Adrenal gland (tissue), 12 donors: ENCODE results near the gene MYH2. TPM values are rescaled to one million over a fixed set of nuclear protein-coding genes. Genes with fewer than 3 reads are reported as not detected.
"Not testable (repeated sequence)": the region's sequence is repeated elsewhere in the genome, so short reads cannot be mapped to it uniquely, and the experiment has no call there.

ENCODE experiments used
- DNase-seq, 7 donors: peaks; one replicate each; pipeline ENCODE4 v3.0.0-alpha.2; 2019 to 2020
- H3K27ac ChIP-seq, 5 donors: fragments of 200-600 bp; sonication (generic) in 4 of 5; 1 replicate in 3 of 5; 2 replicates in 2 of 5; pipeline versions ENCODE4 v1.5.1 to v1.8.0; 2016 to 2020; ENCODE audit warnings: mild to moderate bottlenecking in 1 of 5
- H3K27me3 ChIP-seq: fragments of 200-600 bp; 2 replicates; pipeline ENCODE4 v1.8.0; 2021
- H3K36me3 ChIP-seq, 2 donors: fragments of 200-600 bp; replicated peaks in 1 of 2; 1 replicate in 1 of 2; 2 replicates in 1 of 2; pipeline versions ENCODE4 v1.5.1 to v1.8.0; 2018 to 2022
- H3K4me1 ChIP-seq, 2 donors: fragments of 200-600 bp; replicated peaks in 1 of 2; 1 replicate in 1 of 2; 2 replicates in 1 of 2; pipeline versions ENCODE4 v1.5.1 to v1.8.0; 2018 to 2021
- H3K4me3 ChIP-seq, 4 donors: fragments of 200-600 bp; sonication (generic) in 3 of 4; one replicate each; pipeline ENCODE4 v1.5.1; 2016 to 2018
- H3K9me3 ChIP-seq, 3 donors: fragments of 200-600 bp; sonication (generic) in 1 of 3; replicated peaks in 1 of 3; 1 replicate in 2 of 3; 2 replicates in 1 of 3; pipeline versions ENCODE4 v1.5.1 to v1.8.0; 2016 to 2021
- POLR2A ChIP-seq, 2 donors: fragments of 450-650 bp; IDR thresholded peaks; one replicate each; pipeline ENCODE4 v1.6.1; 2017; ENCODE audit warnings: antibody characterized with exemption in 2 of 2, mild to moderate bottlenecking in 2 of 2, moderate library complexity in 1 of 2
- WGBS, 4 donors: extraction: QIAGEN DNeasy Blood & Tissue Kit in 2 of 4; methylation state at CpG; one replicate each; pipeline versions ENCODE4 v1.1.5 to v1.1.7; 2013 to 2017; 5-methylcytosine and 5-hydroxymethylcytosine counted together
- intact Hi-C, 2 donors: fragments of 100-400 bp; cut with DNase I; formaldehyde crosslinking; loops; one replicate each; pipeline versions ENCODE4 v1.14.1 to v1.15.0; 2022 to 2023
- polyA plus RNA-seq, 3 donors: library from polyadenylated mRNA; stranded (reverse); fragments of 200-250 nt in 2 of 3; fragments of 350-450 nt in 1 of 3; fragmentation: Illumina TruSeq in 1 of 3; extraction: RNeasy Lipid Tissue Mini Kit (QIAGEN cat#74804) in 1 of 3; gene quantifications; one replicate each; pipeline ENCODE4 v1.2.3, GENCODE V29; 2013 to 2014
- total RNA-seq, 9 donors: library from RNA; depleted of rRNA in 4 of 9; stranded (reverse); fragments of >200 nt in 4 of 9; fragments of 120-200 nt in 1 of 9; fragmentation: NEBNext Ultra II Directional in 1 of 9; extraction: Animal tissue kit (Norgen Biotek cat#: 25700) in 1 of 9; gene quantifications; one replicate each; pipeline versions ENCODE4 v1.1.0 to v1.2.4, GENCODE V29; 2013 to 2023
- TF ChIP-seq, protein P1 (sequence below), 6 experiments: fragments of 450-650 bp in 4 of 6; fragments of 200-600 bp in 2 of 6; sonication (generic) in 1 of 6; IDR thresholded peaks; 1 replicate in 5 of 6; 2 replicates in 1 of 6; pipeline versions ENCODE4 v1.5.1 to v1.8.0; 2016 to 2021; ENCODE audit warnings: antibody characterized with exemption in 6 of 6, mild to moderate bottlenecking in 2 of 6, moderate library complexity in 1 of 6
- donor health status: healthy with polysubstance abuse.
- donor health status: Bipolar disorder and iron deficiency.
- donor health status: DM: yes; HTN: yes; CAD: no.
- donor health status: DM: no; HTN: no; CAD: no.
- donor health status: DM: no; HTN: no; CAD: no.
- donor health status: DM: yes; HTN: yes; CAD: no.

Gene MYH2
- total and polyA plus RNA-seq, 12 donors: under 0.01 to 7.4 (median 0.77) TPM; not detected in 8

DNA sequence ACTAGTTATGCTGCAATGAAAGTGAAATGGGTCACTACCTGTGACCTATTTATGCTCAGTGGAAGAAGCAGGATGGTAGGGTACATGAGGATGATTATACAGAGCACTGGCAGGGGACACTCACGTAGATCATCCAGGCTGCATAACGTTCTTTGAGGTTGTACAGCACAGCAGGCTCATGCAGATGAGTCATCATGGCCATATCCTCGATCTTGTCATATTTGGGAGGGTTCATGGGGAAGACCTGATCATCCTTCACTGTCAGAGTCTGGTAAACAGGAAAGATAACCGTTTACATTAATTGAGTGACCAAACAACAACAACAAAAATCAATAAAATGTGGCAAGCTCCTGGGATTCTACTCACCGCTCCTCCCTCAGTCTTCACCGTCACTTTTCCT lies 2.1 kb downstream of the MYH2 start:
- Histone ChIP-seq H3K36me3 (no peaks in the 10 kb centered on the region), H3K9me3 (no peaks in the 10 kb centered on the region), H3K27me3 (no peaks in the 10 kb centered on the region), H3K4me1 (no peaks in the 10 kb centered on the region), H3K27ac (no peak overlapping the region), H3K4me3 (no peak overlapping the region)
- 63 to 75% (median 69%) methylated on average over 6 of the region's 6 CpGs for WGBS, 4 donors
- no peak for TF ChIP-seq POLR2A (IDR thresholded peaks at IDR 0.05)
- TF ChIP-seq, protein P1, sequence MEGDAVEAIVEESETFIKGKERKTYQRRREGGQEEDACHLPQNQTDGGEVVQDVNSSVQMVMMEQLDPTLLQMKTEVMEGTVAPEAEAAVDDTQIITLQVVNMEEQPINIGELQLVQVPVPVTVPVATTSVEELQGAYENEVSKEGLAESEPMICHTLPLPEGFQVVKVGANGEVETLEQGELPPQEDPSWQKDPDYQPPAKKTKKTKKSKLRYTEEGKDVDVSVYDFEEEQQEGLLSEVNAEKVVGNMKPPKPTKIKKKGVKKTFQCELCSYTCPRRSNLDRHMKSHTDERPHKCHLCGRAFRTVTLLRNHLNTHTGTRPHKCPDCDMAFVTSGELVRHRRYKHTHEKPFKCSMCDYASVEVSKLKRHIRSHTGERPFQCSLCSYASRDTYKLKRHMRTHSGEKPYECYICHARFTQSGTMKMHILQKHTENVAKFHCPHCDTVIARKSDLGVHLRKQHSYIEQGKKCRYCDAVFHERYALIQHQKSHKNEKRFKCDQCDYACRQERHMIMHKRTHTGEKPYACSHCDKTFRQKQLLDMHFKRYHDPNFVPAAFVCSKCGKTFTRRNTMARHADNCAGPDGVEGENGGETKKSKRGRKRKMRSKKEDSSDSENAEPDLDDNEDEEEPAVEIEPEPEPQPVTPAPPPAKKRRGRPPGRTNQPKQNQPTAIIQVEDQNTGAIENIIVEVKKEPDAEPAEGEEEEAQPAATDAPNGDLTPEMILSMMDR (IDR thresholded peaks at IDR 0.05): no peak
- DNase-seq: no peak
- intact Hi-C loops: no loop called here

- WGBS, 4 donors: 38 to 53% (median 41%) methylated on average over 5 of the region's 5 CpGs
- H3K4me3 ChIP-seq, H3K4me1 ChIP-seq, DNase-seq, H3K9me3 ChIP-seq, intact Hi-C loops, H3K36me3 ChIP-seq, H3K27ac ChIP-seq, H3K27me3 ChIP-seq: not testable (repeated sequence)
Observed at GRCh38 chr17:10543486-10543885, 6.0 kb downstream of the MYH2 start.

GRCh38 chr17:10541179-10541578 lies 8.3 kb downstream of the MYH2 start:
- H3K9me3 ChIP-seq, H3K27ac ChIP-seq, H3K27me3 ChIP-seq, H3K36me3 ChIP-seq, H3K4me1 ChIP-seq, H3K4me3 ChIP-seq, DNase-seq, intact Hi-C loops: not testable (repeated sequence)
- 86 to 92% (median 89%) methylated on average over 6 of the region's 6 CpGs for WGBS, 4 donors

- Histone ChIP-seq H3K36me3 (no peaks in the 10 kb centered on the region), H3K27me3 (no peaks in the 10 kb centered on the region), H3K4me3 (no peak overlapping the region), H3K9me3 (no peaks in the 10 kb centered on the region), H3K27ac (no peak overlapping the region), H3K4me1 (no peaks in the 10 kb centered on the region)
- TF ChIP-seq, protein P1 (IDR thresholded peaks at IDR 0.05): no peak
- TF ChIP-seq POLR2A (IDR thresholded peaks at IDR 0.05): no peak
- intact Hi-C loops: no loop called here
- no peak for DNase-seq
- WGBS, 4 donors: 70 to 82% (median 80%) methylated on average over 1 of the region's 1 CpG
Observed at GRCh38 chr17:10532026-10532425, 17.4 kb downstream of the MYH2 start.

GRCh38 chr17:10527419-10527818 lies 22.0 kb downstream of the MYH2 start:
- TF ChIP-seq, protein P1 (IDR thresholded peaks at IDR 0.05): no peak
- TF ChIP-seq POLR2A (IDR thresholded peaks at IDR 0.05): no peak
- intact Hi-C loops: no loop called here
- no peak for DNase-seq
- no peak overlapping the region for H3K4me3 ChIP-seq
- no peaks in the 10 kb centered on the region for H3K36me3 ChIP-seq
- no peaks in the 10 kb centered on the region for H3K4me1 ChIP-seq
- no peaks in the 10 kb centered on the region for H3K9me3 ChIP-seq
- WGBS, 4 donors: 70 to 77% (median 71%) methylated on average over 6 of the region's 6 CpGs
- H3K27ac ChIP-seq: no peak overlapping the region
- H3K27me3 ChIP-seq: no peaks in the 10 kb centered on the region
